Activated CD8-positive, alpha-beta memory T cell treated with anti-CD3 and anti-CD28 coated beads for 36 hours (primary cell): ENCODE results near the gene PQBP1. TPM values are rescaled to one million over a fixed set of nuclear protein-coding genes. Genes with fewer than 3 reads are reported as not detected.

Experiments
- CTCF ChIA-PET: fragments of 350-600 bp; sonication (Branson Sonifier 250); formaldehyde crosslinking; loops from one replicate; lab custom pipeline; 2021; ENCODE audit warnings: antibody characterized with exemption; lab: Charles Lee
- POLR2A ChIA-PET: fragments of 350-600 bp; sonication (Branson Sonifier 250); formaldehyde crosslinking; loops from one replicate; lab custom pipeline; 2021; ENCODE audit warnings: antibody characterized with exemption; lab: Charles Lee
- total RNA-seq, 2 experiments: library from RNA; stranded (reverse); gene quantifications; one replicate each; pipeline ENCODE4 v1.2.3, GENCODE V29; 2021

Gene PQBP1
- total RNA-seq, 2 experiments from 2014 or later: 96.1 to 99.5 TPM

- ChIA-PET POLR2A (interaction anchor here (0.8 to 6.7 kb wide), 4 partner anchors 16 to 105 kb away, joined by 3 to 76 read pairs (median 6); partner anchors contain the start of genes PIM2, SLC35A2 and TFE3), CTCF (interaction anchor here (0.6 to 1.6 kb wide), 5 partner anchors 21 to 82 kb away, joined by 3 to 6 read pairs (median 3); no protein-coding TSS in a partner anchor)
Observed at GRCh38 chrX:48938721-48939425, 41.1 kb downstream of the PQBP1 start.

- CTCF ChIA-PET: interaction anchor here (0.6 to 2.6 kb wide), 6 partner anchors 9 to 81 kb away, joined by 3 to 13 read pairs (median 4); partner anchors contain the start of gene PIM2
- POLR2A ChIA-PET: interaction anchor here (0.7 to 6.7 kb wide), 3 partner anchors 21 to 42 kb away, joined by 3 to 76 read pairs (median 8); partner anchors contain the start of genes PIM2, PQBP1 and SLC35A2
Observed at GRCh38 chrX:48939524-48940228, 41.9 kb downstream of the PQBP1 start.

GRCh38 chrX:48940404-48940955 is 42.8 kb downstream of the PQBP1 start:
- CTCF ChIA-PET: interaction anchor here (0.5 to 2.6 kb wide), 4 partner anchors 21 to 284 kb away, joined by 3 to 13 read pairs (median 4); partner anchors contain the start of gene PIM2
- POLR2A ChIA-PET: interaction anchor here (0.7 to 6.7 kb wide), 2 partner anchors 21 to 42 kb away, joined by 3 to 76 read pairs; partner anchors contain the start of genes PIM2 and PQBP1

DNA sequence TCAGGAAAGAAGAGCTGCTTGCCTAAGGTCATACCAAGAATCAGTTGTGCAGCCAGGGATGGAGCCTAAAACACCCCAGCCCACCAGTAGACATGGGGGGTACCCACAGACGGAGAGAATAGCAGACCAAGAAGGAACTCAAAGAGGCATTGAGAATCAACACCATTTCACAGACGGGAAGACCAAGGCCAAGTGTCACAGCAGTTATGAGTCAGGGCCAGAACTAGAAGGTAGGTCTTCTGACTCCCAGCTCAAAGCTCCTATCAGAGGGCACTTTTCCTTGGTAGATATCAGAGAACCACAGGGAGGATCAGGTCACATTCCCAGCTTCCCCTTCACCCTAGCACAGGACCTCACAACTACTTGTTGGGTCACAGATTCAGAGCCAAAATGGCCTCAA is 45.2 kb downstream of the PQBP1 start:
- ChIA-PET CTCF (interaction anchor here (1.2 kb wide), 1 partner anchor 13 kb away, joined by 3 read pairs; no protein-coding TSS in a partner anchor), POLR2A (interaction anchor here (1.2 to 1.6 kb wide), 2 partner anchors 24 to 51 kb away, joined by 4 to 6 read pairs; partner anchors contain the start of gene PIM2)

DNA sequence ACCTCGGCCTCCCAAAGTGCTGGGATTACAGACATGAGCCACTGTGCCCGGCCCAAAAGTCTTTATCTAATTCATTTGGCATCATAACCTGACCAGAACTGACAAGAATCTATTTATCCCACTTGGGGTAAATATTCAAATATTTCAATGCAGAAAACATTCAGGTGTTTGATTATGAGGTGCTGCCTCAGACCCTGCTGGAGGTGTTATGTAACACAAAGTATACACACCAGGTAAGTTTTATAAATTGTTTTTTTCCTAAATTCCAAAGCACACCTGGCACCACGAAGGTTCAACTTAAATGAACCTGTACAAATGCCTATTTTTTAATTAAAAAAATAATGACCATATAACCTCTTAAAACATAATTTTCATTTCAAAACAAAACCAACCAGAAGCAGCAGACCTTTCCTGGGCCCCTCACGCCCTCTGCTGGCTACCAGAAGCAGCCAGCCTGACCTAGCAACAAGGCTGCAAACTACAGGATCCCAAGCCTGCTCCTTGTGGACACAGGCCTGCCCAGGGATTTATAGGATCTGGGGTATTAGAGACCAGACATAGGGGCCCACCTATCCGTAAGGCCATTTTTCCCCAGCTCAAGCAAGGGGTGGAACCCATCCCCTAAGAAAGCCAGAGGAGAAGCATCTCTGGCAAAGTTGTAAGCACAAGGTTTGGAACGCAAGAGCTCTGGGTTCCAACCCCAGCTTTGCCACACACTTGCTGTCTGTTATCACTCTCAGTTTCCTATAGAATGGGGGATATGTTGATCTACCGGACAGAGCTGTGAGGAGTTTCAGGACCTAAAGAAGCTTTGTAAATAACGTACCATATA is 48.0 kb downstream of the PQBP1 start:
- POLR2A ChIA-PET: interaction anchor here (1.0 kb wide), 1 partner anchor 9 kb away, joined by 3 read pairs; no protein-coding TSS in a partner anchor
- CTCF ChIA-PET: interaction anchor here (1.0 to 1.5 kb wide), 5 partner anchors 10 to 55 kb away, joined by 3 to 4 read pairs (median 4); no protein-coding TSS in a partner anchor

- ChIA-PET CTCF (interaction anchor here (1.1 kb wide), 1 partner anchor 9 kb away, joined by 3 read pairs; no protein-coding TSS in a partner anchor), POLR2A (interaction anchor here (1.0 to 2.0 kb wide), 2 partner anchors 37 to 57 kb away, joined by 3 to 4 read pairs; partner anchors contain the start of gene SLC35A2)
Observed at GRCh38 chrX:48948589-48948988, 50.9 kb downstream of the PQBP1 start.

Other genes starting within 250 kb of the PQBP1 start
- gene WAS, start 214.1 kb upstream of the PQBP1 start, total RNA-seq: 10 to 100 TPM; 76.6 to 84.2 TPM
- 10 to 100 TPM; 30.8 to 33.1 TPM for gene SUV39H1, start 201.2 kb upstream of the PQBP1 start, total RNA-seq
- not detected for gene GLOD5, start 136.2 kb upstream of the PQBP1 start, total RNA-seq
- not detected for gene GATA1, start 111.3 kb upstream of the PQBP1 start, total RNA-seq
- 10 to 100 TPM; 48.9 to 49.9 TPM for gene HDAC6, start 95.9 kb upstream of the PQBP1 start, total RNA-seq
- under 1 TPM in 1 of 2 experiments, not detected in 1; 0.29 TPM for gene ERAS, start 71.4 kb upstream of the PQBP1 start, total RNA-seq
- gene PCSK1N, start 62.3 kb upstream of the PQBP1 start, total RNA-seq: 1 to 10 TPM; 1.8 to 3.0 TPM
- gene TIMM17B, start 162 bp upstream of the PQBP1 start, total RNA-seq: 10 to 100 TPM; 82.4 to 85.3 TPM
- gene SLC35A2, start 13.7 kb downstream of the PQBP1 start, total RNA-seq: 10 to 100 TPM; 27.3 to 29.7 TPM
- gene PIM2, start 21.1 kb downstream of the PQBP1 start, total RNA-seq: 100 to 1,000 TPM; 275 to 277 TPM
- 10 to 100 TPM; 63.9 to 64.5 TPM for gene OTUD5, start 59.7 kb downstream of the PQBP1 start, total RNA-seq
- 1 to 10 TPM; 1.1 TPM for gene KCND1, start 73.9 kb downstream of the PQBP1 start, total RNA-seq
- gene GRIPAP1, start 104.3 kb downstream of the PQBP1 start, total RNA-seq: 10 to 100 TPM; 60.8 TPM
- 10 to 100 TPM; 26.7 to 29.0 TPM for gene TFE3, start 145.4 kb downstream of the PQBP1 start, total RNA-seq
- gene CCDC120, start 161.1 kb downstream of the PQBP1 start, total RNA-seq: 1 to 10 TPM; 3.7 to 4.0 TPM
- 10 to 100 TPM; 11.1 to 11.6 TPM for gene PRAF2, start 176.1 kb downstream of the PQBP1 start, total RNA-seq
- 10 to 100 TPM; 40.3 to 40.6 TPM for gene WDR45, start 182.0 kb downstream of the PQBP1 start, total RNA-seq
- gene GPKOW, start 225.8 kb downstream of the PQBP1 start, total RNA-seq: 10 to 100 TPM; 21.3 to 21.4 TPM